Activated naive CD4-positive, alpha-beta T cell treated with anti-CD3 and anti-CD28 coated beads, Interleukin-2, amount 10 ng/mL, durations not matched to agents 7 days and 5 days (primary cell): ENCODE results near the gene CDIPT.

Experiments
- CTCF ChIA-PET: fragments of 350-600 bp; sonication (Branson Sonifier 250); formaldehyde crosslinking; loops from one replicate; lab custom pipeline; 2021; ENCODE audit warnings: antibody characterized with exemption; lab: Charles Lee
- DNase-seq: peaks from one replicate; pipeline ENCODE4 v3.0.0-alpha.2; 2020
- H3K27ac Mint-ChIP-seq: one replicate; pipeline ENCODE4 v1.8.0; 2021; ENCODE audit warnings: mild to moderate bottlenecking, moderate library complexity, mixed read lengths
- H3K27me3 Mint-ChIP-seq: one replicate; pipeline ENCODE4 v1.8.0; 2021; ENCODE audit warnings: mild to moderate bottlenecking, mixed read lengths
- H3K36me3 Mint-ChIP-seq: one replicate; pipeline ENCODE4 v1.8.0; 2021; ENCODE audit warnings: mixed read lengths
- H3K4me1 Mint-ChIP-seq: one replicate; pipeline ENCODE4 v1.8.0; 2021; ENCODE audit warnings: mixed read lengths
- H3K4me3 Mint-ChIP-seq: one replicate; pipeline ENCODE4 v1.8.0; 2021; ENCODE audit warnings: mild to moderate bottlenecking, moderate library complexity, mixed read lengths
- H3K9me3 Mint-ChIP-seq: one replicate; pipeline ENCODE4 v1.8.0; 2021; ENCODE audit warnings: mixed read lengths

Gene CDIPT

DNA sequence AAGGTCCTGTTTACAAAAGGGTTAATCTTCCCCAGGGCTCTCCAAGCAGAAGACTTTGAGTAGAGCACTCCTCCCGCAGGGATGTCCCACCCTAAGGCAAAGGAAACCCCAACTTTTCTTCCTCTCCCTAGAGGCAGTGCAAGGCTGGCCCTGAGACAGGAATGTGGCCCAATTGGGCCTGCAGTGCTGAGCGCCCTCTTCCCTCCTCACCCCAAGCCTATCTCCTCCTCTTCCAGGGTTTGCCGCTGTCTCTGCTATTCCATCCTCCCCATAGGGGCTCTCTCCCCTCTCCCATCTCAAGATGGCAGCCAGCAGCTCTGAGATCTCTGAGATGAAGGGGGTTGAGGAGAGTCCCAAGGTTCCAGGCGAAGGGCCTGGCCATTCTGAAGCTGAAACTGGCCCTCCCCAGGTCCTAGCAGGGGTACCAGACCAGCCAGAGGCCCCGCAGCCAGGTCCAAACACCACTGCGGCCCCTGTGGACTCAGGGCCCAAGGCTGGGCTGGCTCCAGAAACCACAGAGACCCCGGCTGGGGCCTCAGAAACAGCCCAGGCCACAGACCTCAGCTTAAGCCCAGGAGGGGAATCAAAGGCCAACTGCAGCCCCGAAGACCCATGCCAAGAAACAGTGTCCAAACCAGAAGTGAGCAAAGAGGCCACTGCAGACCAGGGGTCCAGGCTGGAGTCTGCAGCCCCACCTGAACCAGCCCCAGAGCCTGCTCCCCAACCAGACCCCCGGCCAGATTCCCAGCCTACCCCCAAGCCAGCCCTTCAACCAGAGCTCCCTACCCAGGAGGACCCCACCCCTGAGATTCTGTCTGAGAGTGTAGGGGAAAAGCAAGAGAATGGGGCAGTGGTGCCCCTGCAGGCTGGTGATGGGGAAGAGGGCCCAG, 50.0 kb downstream of the CDIPT start:
- Mint-ChIP-seq H3K27me3 (peaks cover 54% of the 10 kb centered on the region), H3K9me3 (no peaks in the 10 kb centered on the region), H3K4me3 (peak overlapping the region; percentile 77), H3K4me1 (peaks cover 74% of the 10 kb centered on the region), H3K36me3 (peaks cover 37% of the 10 kb centered on the region), H3K27ac (no peak overlapping the region)
- CTCF ChIA-PET: interaction anchor here (1.4 to 1.6 kb wide), 3 partner anchors 22 to 36 kb away, joined by 4 to 6 read pairs (median 6); partner anchors contain the start of gene KIF22
- DNase-seq: no peak

DNA sequence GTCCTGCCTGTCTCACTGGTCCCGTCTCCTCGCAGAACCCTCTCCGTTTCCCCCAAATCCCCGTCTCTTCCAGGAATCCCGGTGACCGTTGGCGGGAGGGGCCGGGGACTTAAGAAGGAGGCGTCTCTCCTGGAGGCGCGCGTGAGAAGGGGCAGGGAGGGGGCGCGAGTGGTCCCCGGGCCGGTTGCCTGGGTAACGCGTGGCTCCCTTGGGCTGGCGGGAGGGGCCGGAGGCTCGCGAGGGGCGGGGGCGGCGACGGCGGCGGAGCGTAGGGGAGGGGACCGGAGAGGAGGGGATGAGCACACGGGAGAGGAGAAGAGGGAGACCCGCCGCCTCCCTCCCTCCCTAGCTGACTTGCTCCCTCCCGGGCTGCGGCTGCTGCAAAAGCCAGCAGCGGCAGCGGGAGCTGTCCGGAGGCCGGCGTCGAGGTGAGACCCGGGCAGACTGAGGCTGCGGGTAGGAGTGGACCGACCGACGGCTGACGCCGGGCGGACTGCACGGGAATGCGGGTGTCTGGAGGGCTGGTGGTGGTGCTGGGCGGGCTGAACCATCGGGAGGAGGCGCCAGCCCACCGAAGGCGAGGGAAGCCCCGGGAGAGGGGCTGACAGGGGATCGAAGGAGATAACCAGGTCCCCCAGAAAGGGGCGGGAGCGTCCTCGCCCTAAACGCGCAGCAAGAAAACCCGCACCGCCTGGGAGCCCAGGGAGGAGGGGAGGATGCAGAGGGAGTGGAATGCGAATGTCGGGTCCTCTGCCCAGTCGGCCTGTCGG, 50.9 kb downstream of the CDIPT start, which contains the start of gene PRRT2:
Gene PRRT2, plus strand, starts transcription at position 298 of the 770 bp plus-strand sequence. CDS start 862 bp downstream, outside the sequence.
- Mint-ChIP-seq H3K4me1 (peaks cover 70% of the 10 kb centered on the region), H3K27ac (peak within 1 kb of the TSS; percentile 75), H3K27me3 (peaks cover 54% of the 10 kb centered on the region), H3K9me3 (no peaks in the 10 kb centered on the region), H3K36me3 (peaks cover 40% of the 10 kb centered on the region), H3K4me3 (peak within 1 kb of the TSS; percentile 77)
- CTCF ChIA-PET: interaction anchor here (1.6 kb wide), 1 partner anchor 36 kb away, joined by 6 read pairs; no protein-coding TSS in a partner anchor
- DNase-seq: peak; percentile 72

DNA sequence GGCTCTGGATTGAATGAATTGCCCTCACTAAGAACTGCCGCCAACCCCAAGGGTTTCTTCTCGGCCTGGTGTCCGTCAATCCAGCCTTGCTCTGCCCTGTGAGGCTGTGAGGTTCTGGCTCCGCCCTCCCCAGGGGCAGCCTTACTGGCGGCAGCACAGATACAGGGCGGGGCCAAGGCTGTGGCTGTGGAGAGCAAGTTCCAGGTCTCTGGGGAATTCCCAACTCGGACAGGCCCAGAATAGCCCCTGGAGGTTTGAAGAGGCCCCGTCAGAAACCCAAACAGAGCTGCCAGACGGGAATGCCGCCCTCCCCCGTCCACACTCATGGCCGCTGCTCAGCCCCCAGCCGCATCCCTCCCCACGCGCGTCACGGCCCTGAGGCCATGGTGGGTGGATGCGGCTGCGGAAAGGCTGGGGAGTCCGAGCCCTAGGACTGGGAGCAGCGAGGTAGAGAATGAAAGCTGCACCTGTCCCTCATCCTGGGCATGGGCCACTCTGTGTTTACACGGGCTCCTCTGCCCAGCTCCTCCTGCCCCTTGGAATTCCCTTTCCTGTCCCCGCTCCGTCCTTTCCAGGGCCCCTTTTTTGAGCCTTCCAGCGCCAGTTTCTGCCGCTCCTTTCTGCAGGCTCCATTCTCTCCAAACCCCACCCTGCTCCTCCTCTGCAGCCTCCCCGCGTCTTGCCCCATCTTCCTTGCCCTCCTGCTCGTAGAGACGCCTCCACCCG, 51.7 kb downstream of the CDIPT start:
- CTCF ChIA-PET: interaction anchor here (1.6 kb wide), 1 partner anchor 37 kb away, joined by 6 read pairs; no protein-coding TSS in a partner anchor
- peak; percentile 85 for DNase-seq
- no peaks in the 10 kb centered on the region for H3K9me3 Mint-ChIP-seq
- peak overlapping the region; percentile 77 for H3K4me3 Mint-ChIP-seq
- H3K36me3 Mint-ChIP-seq: peaks cover 36% of the 10 kb centered on the region
- peak overlapping the region; percentile 75 for H3K27ac Mint-ChIP-seq
- peaks cover 67% of the 10 kb centered on the region for H3K4me1 Mint-ChIP-seq
- peaks cover 54% of the 10 kb centered on the region for H3K27me3 Mint-ChIP-seq

DNA sequence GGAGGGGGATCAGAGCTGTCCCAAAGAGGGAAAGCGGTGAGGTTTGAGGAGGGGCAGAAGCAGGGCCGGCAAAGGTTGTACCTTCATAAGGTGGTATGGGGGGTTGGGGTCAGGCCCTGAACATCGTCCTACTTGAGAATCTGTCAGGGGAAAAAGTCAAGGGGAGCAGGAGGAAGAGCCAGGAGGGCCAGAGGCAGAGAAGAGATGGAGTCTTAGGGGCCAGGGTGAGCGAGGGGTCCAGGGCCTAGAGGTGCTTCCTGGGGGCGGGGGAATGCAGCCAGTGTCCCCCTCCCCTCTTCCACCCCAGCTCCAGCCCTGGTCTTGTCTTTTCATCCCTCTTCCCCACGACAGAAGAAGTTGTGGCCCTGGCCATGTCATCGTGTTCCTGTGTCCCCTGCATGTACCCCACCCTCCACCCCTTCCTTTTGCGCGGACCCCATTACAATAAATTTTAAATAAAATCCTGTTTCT, 52.3 kb downstream of the CDIPT start:
- H3K27ac Mint-ChIP-seq: peak overlapping the region; percentile 75
- peak overlapping the region; percentile 77 for H3K4me3 Mint-ChIP-seq
- DNase-seq: no peak
- CTCF ChIA-PET: no interaction called here
- H3K9me3 Mint-ChIP-seq: no peaks in the 10 kb centered on the region
- H3K36me3 Mint-ChIP-seq: peaks cover 36% of the 10 kb centered on the region
- peaks cover 54% of the 10 kb centered on the region for H3K27me3 Mint-ChIP-seq
- H3K4me1 Mint-ChIP-seq: peaks cover 66% of the 10 kb centered on the region

DNA sequence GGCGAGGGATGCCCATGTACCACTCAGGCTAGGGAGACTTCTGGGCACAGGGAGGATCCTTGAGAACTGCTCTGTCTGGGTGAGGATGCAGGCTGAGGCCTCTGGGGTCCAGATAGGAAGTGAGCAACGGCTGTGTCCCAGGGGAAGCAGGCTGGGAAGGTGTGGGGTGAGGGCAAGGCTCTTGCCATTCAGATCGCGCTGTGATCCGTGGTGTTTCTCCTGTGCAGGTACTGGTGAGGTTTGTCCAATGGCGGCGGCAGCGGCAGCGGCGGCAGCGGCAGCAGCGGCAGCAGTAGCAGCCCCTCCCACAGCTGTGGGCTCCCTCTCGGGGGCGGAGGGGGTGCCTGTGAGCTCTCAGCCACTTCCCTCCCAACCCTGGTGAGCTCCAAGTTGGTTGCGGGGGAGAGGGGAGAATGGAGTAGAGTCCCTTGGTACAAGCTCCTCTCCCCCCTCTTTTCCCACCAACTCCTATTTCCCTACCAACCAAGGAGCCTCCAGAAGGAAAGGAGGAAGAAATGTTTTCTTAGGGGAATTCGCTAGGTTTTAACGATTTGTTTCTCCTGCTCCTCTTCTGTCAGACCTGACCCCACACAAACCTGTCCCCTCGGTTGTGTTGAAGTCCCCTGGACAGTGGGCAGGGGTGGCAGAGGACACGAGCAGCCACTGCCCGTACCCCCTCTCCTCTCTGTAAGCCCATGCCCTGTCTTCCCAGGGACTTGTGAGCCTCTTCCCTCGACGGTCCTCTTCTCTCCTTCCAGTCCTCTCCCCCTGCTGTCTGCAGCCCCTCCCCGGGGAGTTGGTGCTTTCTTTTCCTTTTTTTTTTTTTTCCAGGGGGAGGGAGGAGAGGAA, 53.0 kb downstream of the CDIPT start:
- DNase-seq: peak; percentile 59
- Mint-ChIP-seq H3K27me3 (peaks cover 48% of the 10 kb centered on the region), H3K27ac (peak overlapping the region; percentile 81), H3K4me1 (peaks cover 63% of the 10 kb centered on the region), H3K4me3 (peak overlapping the region; percentile 77), H3K36me3 (peaks cover 39% of the 10 kb centered on the region), H3K9me3 (no peaks in the 10 kb centered on the region)
- CTCF ChIA-PET: no interaction called here

DNA sequence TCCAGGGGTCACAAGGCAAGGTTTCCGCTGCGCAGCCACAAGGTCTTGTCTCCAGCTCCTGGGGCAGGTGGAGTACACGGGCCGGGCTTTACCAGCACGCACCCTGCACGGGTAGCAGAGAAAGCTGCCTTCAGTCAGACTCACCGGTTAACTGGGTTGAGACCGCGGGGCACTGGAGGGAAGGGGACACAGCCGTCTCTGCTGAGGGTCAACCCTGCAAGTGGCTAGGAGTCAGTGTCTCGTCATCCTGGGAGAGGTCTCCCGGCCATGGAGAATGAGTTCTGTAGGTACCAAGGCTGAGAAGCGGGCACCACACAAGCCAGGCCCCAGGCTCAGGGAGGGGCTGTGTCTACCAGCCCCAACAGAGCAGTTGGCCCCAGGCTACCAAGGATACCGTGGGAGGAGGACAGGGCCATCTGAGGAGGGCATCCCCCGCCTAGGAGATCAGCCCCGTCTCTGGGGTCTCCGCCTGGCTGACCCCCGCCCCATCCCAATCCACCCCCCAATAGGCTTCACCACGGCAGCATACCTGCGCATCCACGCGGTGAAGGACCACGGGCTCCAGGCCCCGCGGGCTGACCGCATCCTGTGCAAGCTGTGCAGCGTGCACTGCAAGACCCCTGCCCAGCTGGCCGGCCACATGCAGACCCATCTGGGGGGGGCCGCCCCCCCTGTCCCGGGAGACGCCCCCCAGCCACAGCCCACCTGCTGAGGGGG, 53.8 kb downstream of the CDIPT start:
- Mint-ChIP-seq H3K27ac (peak overlapping the region; percentile 98), H3K36me3 (peaks cover 43% of the 10 kb centered on the region), H3K9me3 (no peaks in the 10 kb centered on the region), H3K4me1 (peaks cover 60% of the 10 kb centered on the region), H3K27me3 (peaks cover 42% of the 10 kb centered on the region), H3K4me3 (peak overlapping the region; percentile 97)
- CTCF ChIA-PET: interaction anchor here (0.9 to 3.7 kb wide), 4 partner anchors 10 to 64 kb away, joined by 3 to 59 read pairs (median 19); partner anchors contain the start of genes KIF22, MVP and PAGR1
- DNase-seq: no peak
